Measurements from ENCODE around the gene PLEK2.
A peak's percentile ranks its signal among the peaks of the same experiment; 100 is the strongest.
"Not testable (repeated sequence)": the region's sequence is repeated elsewhere in the genome, so short reads cannot be mapped to it uniquely, and the experiment has no call there.

The PLEK2 gene

GRCh38 chr14:67358924-67359774 lies 52.8 kb downstream of the PLEK2 start:
- DNase-seq, result peak; percentile 65

GRCh38 chr14:67357969-67358354 lies 54.0 kb downstream of the PLEK2 start:
- DNase-seq, result no peak

DNA sequence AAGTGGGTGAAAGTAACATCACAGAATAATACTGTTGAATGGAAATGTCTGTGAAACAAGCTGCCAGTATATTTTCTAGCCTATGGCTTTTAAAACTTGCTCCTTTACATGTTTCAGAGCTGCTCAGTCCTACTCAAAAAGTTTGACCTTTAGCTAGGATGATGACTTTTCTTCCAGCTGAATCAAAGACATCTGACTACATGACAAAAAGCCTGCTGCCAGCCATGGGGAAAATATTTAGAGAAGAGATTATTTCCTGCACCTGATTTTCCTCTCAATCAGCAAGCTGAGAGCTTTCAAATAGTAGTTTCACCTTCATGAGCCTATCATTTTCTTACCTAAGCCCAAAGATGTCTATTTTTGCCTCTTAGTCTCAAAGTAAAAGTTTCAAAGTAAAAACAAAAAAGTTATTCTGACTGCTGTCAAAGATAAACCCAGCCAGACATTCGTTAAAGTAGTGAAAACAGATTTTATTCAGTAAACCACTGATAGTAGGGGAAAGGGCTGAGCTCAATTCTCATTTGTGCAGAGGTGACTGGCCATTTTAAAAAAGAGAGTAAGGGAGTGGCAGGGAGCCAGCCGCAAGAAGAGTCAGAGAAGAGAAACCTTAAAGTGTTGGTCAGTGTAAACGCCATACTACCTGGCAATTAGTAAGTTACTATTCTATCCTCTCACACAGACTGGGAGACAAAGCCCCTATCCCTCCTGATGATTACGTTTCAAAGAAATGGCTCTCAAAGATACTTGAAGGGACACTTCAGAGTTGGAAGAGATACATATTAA lies 54.6 kb downstream of the PLEK2 start:
- no peak for DNase-seq

GRCh38 chr14:67352055-67352454 lies 59.9 kb downstream of the PLEK2 start:
- no peak for DNase-seq

- no peak for DNase-seq
These were observed 66.4 kb downstream of the PLEK2 start for GRCh38 chr14:67345583-67345982.

DNA sequence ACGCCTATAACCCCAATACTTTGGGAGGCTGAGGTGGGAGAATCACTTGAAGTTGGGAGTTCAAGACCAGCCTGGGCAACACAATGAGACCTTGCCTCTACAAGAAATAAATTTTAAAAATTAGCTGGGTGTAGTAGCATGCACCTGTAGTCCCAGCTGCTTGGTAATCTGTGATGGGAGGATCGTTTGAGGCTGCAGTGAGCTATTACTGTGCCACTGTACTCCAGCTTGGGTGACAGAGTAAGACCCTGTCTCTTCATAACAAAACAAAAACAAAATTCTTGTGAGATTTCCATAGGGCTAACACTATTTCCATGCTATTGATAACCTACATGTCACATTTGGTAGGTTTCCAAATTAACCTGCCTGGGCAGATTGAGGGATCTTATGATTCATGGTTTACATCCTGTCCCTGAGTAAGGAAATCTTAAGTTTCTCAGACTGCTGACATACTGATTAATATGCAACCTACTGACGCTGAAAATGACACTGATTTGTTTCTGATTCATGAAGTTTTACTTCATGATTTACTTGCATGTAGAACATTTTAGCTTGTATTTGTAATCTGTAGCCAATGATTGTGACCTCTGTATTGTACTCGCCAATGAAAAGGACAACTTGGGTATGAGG lies 68.2 kb downstream of the PLEK2 start:
- no peak for DNase-seq

DNA sequence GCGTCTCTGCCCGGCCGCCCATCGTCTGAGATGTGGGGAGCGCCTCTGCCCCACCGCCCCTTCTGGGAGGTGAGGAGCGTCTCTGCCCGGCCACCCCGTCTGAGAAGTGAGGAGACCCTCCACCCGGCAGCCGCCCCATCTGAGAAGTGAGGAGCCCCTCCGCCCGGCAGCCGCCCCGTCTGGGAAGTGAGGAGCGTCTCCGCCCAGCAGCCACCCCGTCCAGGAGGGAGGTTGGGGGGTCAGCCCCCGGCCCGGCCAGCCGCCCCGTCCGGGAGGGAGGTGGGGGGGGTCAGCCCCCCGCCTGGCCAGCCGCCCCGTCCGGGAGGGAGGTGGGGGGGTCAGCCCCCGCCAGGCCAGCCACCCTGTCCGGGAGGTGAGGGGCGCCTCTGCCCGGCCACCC lies 70.7 kb downstream of the PLEK2 start:
- DNase-seq, result not testable (repeated sequence)
